HG02759 (cell line): Measurements from ENCODE around the gene AIF1L.

Source experiments
- ATAC-seq: cut with Tn5 transposase; IDR thresholded peaks from one replicate; pipeline ENCODE4 v1.9.1; 2021; ENCODE audit warnings: mild to moderate bottlenecking, moderate library complexity; ENCODE audit not compliant: unreplicated experiment

The AIF1L gene

GRCh38 chr9:131096269-131097125, at the start of gene AIF1L:
TSS of gene AIF1L (plus strand) at chr9:131096531. CDS start at chr9:131096630, 99 bp downstream.
- ATAC-seq = no peak

- ATAC-seq = peak; percentile 48
Measured at GRCh38 chr9:131046581-131047202, 49.6 kb upstream of the AIF1L start.

GRCh38 chr9:131048332-131048731, 48.0 kb upstream of the AIF1L start:
- no peak for ATAC-seq

- ATAC-seq = no peak
Measured at GRCh38 chr9:131048820-131049219, 47.5 kb upstream of the AIF1L start.

- no peak for ATAC-seq
Measured at GRCh38 chr9:131049829-131050715, 46.3 kb upstream of the AIF1L start.

GRCh38 chr9:131050831-131051230, 45.5 kb upstream of the AIF1L start:
- no peak for ATAC-seq

GRCh38 chr9:131051592-131052517, 44.5 kb upstream of the AIF1L start:
- ATAC-seq = no peak

GRCh38 chr9:131053896-131054295, 42.4 kb upstream of the AIF1L start:
- no peak for ATAC-seq

- no peak for ATAC-seq
Measured at GRCh38 chr9:131056781-131057506, 39.4 kb upstream of the AIF1L start.

GRCh38 chr9:131060900-131061630, 35.3 kb upstream of the AIF1L start:
- no peak for ATAC-seq

GRCh38 chr9:131062969-131063368, 33.4 kb upstream of the AIF1L start:
- ATAC-seq = no peak

GRCh38 chr9:131065599-131065998, 30.7 kb upstream of the AIF1L start:
- ATAC-seq = no peak

- no peak for ATAC-seq
Measured at GRCh38 chr9:131067625-131068024, 28.7 kb upstream of the AIF1L start.

GRCh38 chr9:131068076-131068816, 28.1 kb upstream of the AIF1L start:
- ATAC-seq = no peak

- ATAC-seq = no peak
Measured at GRCh38 chr9:131069699-131070098, 26.6 kb upstream of the AIF1L start.

GRCh38 chr9:131072107-131072870, 24.0 kb upstream of the AIF1L start:
- no peak for ATAC-seq

- ATAC-seq = no peak
Measured at GRCh38 chr9:131072871-131073237, 23.5 kb upstream of the AIF1L start.
